Endodermal cell (in vitro differentiated cells): Measurements from ENCODE around the gene RCOR2. TPM values are rescaled to one million over a fixed set of nuclear protein-coding genes. Genes with fewer than 3 reads are reported as not detected.
"Not testable (repeated sequence)": the region's sequence is repeated elsewhere in the genome, so short reads cannot be mapped to it uniquely, and the experiment has no call there.

Source experiments
- DNase-seq: peaks from one replicate; pipeline ENCODE4 v3.0.0-alpha.2; 2017
- H3K27ac ChIP-seq: 2 replicates; pipeline ENCODE4 v1.5.1; 2013; ENCODE audit warnings: mild to moderate bottlenecking, low read depth, low read length, moderate library complexity
- H3K27me3 ChIP-seq: 2 replicates; pipeline ENCODE4 v1.6.1; 2013; ENCODE audit warnings: mild to moderate bottlenecking, low read length, moderate library complexity; ENCODE audit not compliant: insufficient read depth, control insufficient read depth, poor library complexity, severe bottlenecking
- H3K36me3 ChIP-seq: 2 replicates; pipeline ENCODE4 v1.7.0; 2013; ENCODE audit warnings: mild to moderate bottlenecking, low read length, moderate library complexity; ENCODE audit not compliant: control insufficient read depth, insufficient read depth
- H3K4me1 ChIP-seq: one replicate; pipeline ENCODE4 v1.7.0; 2013; ENCODE audit warnings: low read length; ENCODE audit not compliant: control insufficient read depth, insufficient read depth
- H3K4me3 ChIP-seq: 2 replicates; pipeline ENCODE4 v1.5.1; 2013; ENCODE audit warnings: mild to moderate bottlenecking, low read length, moderate library complexity
- H3K9ac ChIP-seq: 2 replicates; pipeline ENCODE4 v1.6.1; 2013; ENCODE audit warnings: mild to moderate bottlenecking, low read length, moderate library complexity; ENCODE audit not compliant: poor library complexity, severe bottlenecking; ENCODE audit errors: extremely low read depth
- H3K9me3 ChIP-seq: 2 replicates; pipeline ENCODE4 v1.6.1; 2013; ENCODE audit warnings: mild to moderate bottlenecking, low read length, moderate library complexity; ENCODE audit not compliant: control insufficient read depth
- H3K27ac Mint-ChIP-seq: 2 replicates; pipeline ENCODE4 v1.8.0; 2020; ENCODE audit warnings: mixed read lengths
- H3K27me3 Mint-ChIP-seq: 2 replicates; pipeline ENCODE4 v1.8.0; 2021; ENCODE audit warnings: mild to moderate bottlenecking, mixed read lengths; ENCODE audit not compliant: insufficient read depth
- H3K36me3 Mint-ChIP-seq: 2 replicates; pipeline ENCODE4 v1.8.0; 2020; ENCODE audit warnings: low read depth, mixed read lengths
- H3K4me1 Mint-ChIP-seq: 2 replicates; pipeline ENCODE4 v1.8.0; 2020; ENCODE audit warnings: mixed read lengths
- H3K4me3 Mint-ChIP-seq: 2 replicates; pipeline ENCODE4 v1.8.0; 2020; ENCODE audit warnings: mild to moderate bottlenecking, moderate library complexity, mixed read lengths
- H3K9me3 Mint-ChIP-seq: 2 replicates; pipeline ENCODE4 v1.8.0; 2020; ENCODE audit warnings: mild to moderate bottlenecking, mixed read lengths
- CTCF ChIP-seq: fragments of 200-600 bp; sonication (generic); conservative IDR thresholded peaks from 2 replicates; pipeline ENCODE4 v1.5.0; 2021; ENCODE audit warnings: antibody characterized with exemption, mild to moderate bottlenecking
- WGBS, 2 experiments: methylation state at CpG; one replicate each; pipeline versions ENCODE4 v1.1.5 to v1.1.7; 2013; ENCODE audit warnings: missing lambda C conversion rate in 2 of 2, mixed read lengths in 1 of 2; ENCODE audit not compliant: insufficient coverage in 1 of 2, insufficient read length in 1 of 2; 5-methylcytosine and 5-hydroxymethylcytosine counted together
- total RNA-seq, 2 donors: library from RNA; stranded (reverse); fragmentation: NEBNext Ultra II Directional in 1 of 2; extraction: Animal tissue kit (Norgen Biotek cat#: 25700) in 1 of 2; gene quantifications; 2 replicates in 1 of 2; 3 replicates in 1 of 2; pipeline ENCODE4 v1.2.1, GENCODE V29; 2021

Gene RCOR2
- total RNA-seq, 2 donors from 2014 or later, result 45.0 to 51.4 TPM

- Histone ChIP-seq H3K9me3 (no peaks in the 10 kb centered on the region), H3K4me1 (peaks cover 15% of the 10 kb centered on the region), H3K36me3 (peaks cover 5% of the 10 kb centered on the region), H3K27me3 (no peaks in the 10 kb centered on the region), H3K27ac (no peak overlapping the region), H3K4me3 (no peak overlapping the region), H3K9ac (no peak overlapping the region)
- Mint-ChIP-seq H3K27me3 (no peaks in the 10 kb centered on the region), H3K4me1 (peaks cover 50% of the 10 kb centered on the region), H3K36me3 (peaks cover 7% of the 10 kb centered on the region), H3K4me3 (no peak overlapping the region), H3K27ac (no peak overlapping the region), H3K9me3 (no peaks in the 10 kb centered on the region)
- 85 to 95% methylated on average over 6 to 9 of the region's 9 CpGs for WGBS, 2 experiments
- TF ChIP-seq CTCF, result no peak
- no peak for DNase-seq
Observed at GRCh38 chr11:63868399-63869064, 48.4 kb downstream of the RCOR2 start.

- Mint-ChIP-seq H3K27me3 (no peaks in the 10 kb centered on the region), H3K27ac (peak overlapping the region; percentile 37), H3K9me3 (no peaks in the 10 kb centered on the region), H3K4me3 (no peak overlapping the region), H3K4me1 (peaks cover 50% of the 10 kb centered on the region), H3K36me3 (peaks cover 11% of the 10 kb centered on the region)
- Histone ChIP-seq H3K9ac (no peak overlapping the region), H3K27me3 (no peaks in the 10 kb centered on the region), H3K27ac (no peak overlapping the region), H3K4me1 (peaks cover 15% of the 10 kb centered on the region), H3K4me3 (no peak overlapping the region), H3K36me3 (peaks cover 11% of the 10 kb centered on the region), H3K9me3 (no peaks in the 10 kb centered on the region)
- no peak for DNase-seq
- TF ChIP-seq CTCF, result no peak
- 93 to 96% methylated on average over 3 to 4 of the region's 4 CpGs for WGBS, 2 experiments
Observed at GRCh38 chr11:63867511-63867910, 49.5 kb downstream of the RCOR2 start.

DNA sequence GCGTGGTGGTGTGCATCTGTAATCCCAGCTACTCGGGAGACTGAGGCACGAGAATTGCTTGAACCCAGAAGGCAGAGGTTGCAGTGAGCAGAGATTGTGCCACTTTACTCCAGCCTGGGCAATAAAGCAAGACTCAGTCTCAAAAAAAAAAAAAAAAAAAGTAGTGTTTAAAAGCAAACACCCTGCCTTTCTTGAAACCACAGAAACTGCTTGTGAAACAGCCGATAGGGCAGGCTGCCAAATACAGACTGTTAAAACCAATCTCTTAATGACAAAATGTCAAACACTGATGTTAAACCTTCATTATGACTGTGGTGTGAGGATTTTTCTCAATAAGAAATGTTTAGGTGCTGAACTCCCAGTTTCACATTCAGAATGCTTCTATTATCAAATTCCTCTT is 50.8 kb downstream of the RCOR2 start:
- TF ChIP-seq CTCF, result no peak
- Mint-ChIP-seq H3K27ac (no peak overlapping the region), H3K4me1 (peaks cover 41% of the 10 kb centered on the region), H3K27me3 (no peaks in the 10 kb centered on the region), H3K9me3 (no peaks in the 10 kb centered on the region), H3K36me3 (peaks cover 18% of the 10 kb centered on the region), H3K4me3 (no peak overlapping the region)
- Histone ChIP-seq H3K4me1 (peaks cover 15% of the 10 kb centered on the region), H3K9me3 (no peaks in the 10 kb centered on the region), H3K9ac (no peak overlapping the region), H3K27me3 (no peaks in the 10 kb centered on the region), H3K27ac (no peak overlapping the region), H3K4me3 (peak overlapping the region; percentile 20), H3K36me3 (peaks cover 13% of the 10 kb centered on the region)
- no peak for DNase-seq
- WGBS, 2 experiments, result 93 to 100% methylated on average over 2 to 4 of the region's 4 CpGs

GRCh38 chr11:63863620-63864019 is 53.3 kb downstream of the RCOR2 start:
- not testable (repeated sequence) for H3K9me3 Mint-ChIP-seq, H3K27ac ChIP-seq, H3K9me3 ChIP-seq, H3K27ac Mint-ChIP-seq, H3K27me3 Mint-ChIP-seq, DNase-seq, H3K9ac ChIP-seq, H3K4me3 ChIP-seq, H3K27me3 ChIP-seq, H3K4me3 Mint-ChIP-seq
- WGBS, 2 experiments, result 92 to 96% methylated on average over 5 of the region's 6 CpGs
- Mint-ChIP-seq H3K36me3 (peaks cover 32% of the 10 kb centered on the region), H3K4me1 (peaks cover 35% of the 10 kb centered on the region)
- H3K36me3 ChIP-seq, result peaks cover 11% of the 10 kb centered on the region
- H3K4me1 ChIP-seq, result peaks cover 15% of the 10 kb centered on the region
